Measurements from ENCODE around the gene NAGA. TPM values are rescaled to one million over a fixed set of nuclear protein-coding genes. Genes with fewer than 3 reads are reported as not detected.
A peak's percentile ranks its signal among the peaks of the same experiment; 100 is the strongest.

Gene NAGA
- total and polyA plus RNA-seq, 5 donors from 2014 or later, result 12.7 to 29.0 (median 25.1) TPM

GRCh38 chr22:42056757-42057511 is 13.7 kb downstream of the NAGA start:
- Histone ChIP-seq H3K9me3 (ENCODE audit: control insufficient read depth in 2 of 2, low read length in 2 of 2) (peaks cover 10 to 12% of the 10 kb centered on the region in 2 experiments), H3K4me1 (ENCODE audit: control insufficient read depth, insufficient read depth, low read length, poor library complexity, severe bottlenecking) (no peaks in the 10 kb centered on the region), H3K36me3 (ENCODE audit: control insufficient read depth, insufficient read depth, low read length) (peaks cover 27% of the 10 kb centered on the region), H3K27me3 (ENCODE audit: control insufficient read depth, insufficient read depth, low read length) (no peaks in the 10 kb centered on the region), H3K4me3 (ENCODE audit: low read depth, low read length) (no peak overlapping the region), H3K27ac (ENCODE audit: insufficient read depth, low read length, poor library complexity, severe bottlenecking) (no peak overlapping the region)
- Mint-ChIP-seq H3K27ac (no peak overlapping the region), H3K9me3 (peaks cover 0 to 15% (median 6%) of the 10 kb centered on the region in 7 donors), H3K27me3 (no peaks in the 10 kb centered on the region), H3K36me3 (peaks cover 36% of the 10 kb centered on the region), H3K4me3 (no peak overlapping the region), H3K4me1 (no peaks in the 10 kb centered on the region)
- no peak for ATAC-seq (ENCODE audit: low read depth in 2 of 2)
- no peak for DNase-seq

DNA sequence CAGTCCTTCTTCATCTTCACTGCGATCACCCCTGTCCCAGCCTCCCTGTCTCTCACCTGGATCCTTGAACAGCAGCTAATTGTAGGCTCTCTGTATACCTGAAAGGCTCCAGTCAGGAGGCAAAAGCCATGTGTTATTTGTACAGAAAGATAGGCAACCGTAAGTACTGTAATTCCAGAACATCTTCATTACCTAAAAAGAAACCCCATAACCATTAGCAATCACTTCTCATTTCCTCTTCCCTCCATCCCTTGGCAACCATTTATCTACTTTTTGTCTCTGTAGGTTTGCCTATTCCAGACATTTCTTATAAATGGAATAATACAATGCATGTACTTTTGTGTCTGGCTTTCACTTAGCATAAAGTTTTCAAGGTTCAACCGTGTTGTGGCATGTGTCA is 17.8 kb downstream of the NAGA start:
- H3K27me3 Mint-ChIP-seq, result no peaks in the 10 kb centered on the region
- Histone ChIP-seq H3K36me3 (ENCODE audit: control insufficient read depth, insufficient read depth, low read length) (no peaks in the 10 kb centered on the region), H3K4me3 (ENCODE audit: low read depth, low read length) (no peak overlapping the region), H3K27ac (ENCODE audit: insufficient read depth, low read length, poor library complexity, severe bottlenecking) (no peak overlapping the region), H3K9me3 (ENCODE audit: control insufficient read depth in 2 of 2, low read length in 2 of 2) (peaks cover 10 to 12% of the 10 kb centered on the region in 2 experiments), H3K27me3 (ENCODE audit: control insufficient read depth, insufficient read depth, low read length) (no peaks in the 10 kb centered on the region), H3K4me1 (ENCODE audit: control insufficient read depth, insufficient read depth, low read length, poor library complexity, severe bottlenecking) (no peaks in the 10 kb centered on the region)
- DNase-seq (no peak), ATAC-seq (ENCODE audit: low read depth in 2 of 2) (no peak)
- H3K4me3 Mint-ChIP-seq, result no peak overlapping the region
- no peaks in the 10 kb centered on the region for H3K4me1 Mint-ChIP-seq
- peak overlapping the region in 1 of 3 donors; percentile 35 for H3K27ac Mint-ChIP-seq
- peaks cover 0 to 12% (median 6%) of the 10 kb centered on the region in 7 donors for H3K9me3 Mint-ChIP-seq
- H3K36me3 Mint-ChIP-seq, result peaks cover 8% of the 10 kb centered on the region

GRCh38 chr22:42050641-42051180 is 19.9 kb downstream of the NAGA start:
- ATAC-seq (ENCODE audit: low read depth in 2 of 2), result no peak
- Mint-ChIP-seq H3K36me3 (no peaks in the 10 kb centered on the region), H3K27me3 (no peaks in the 10 kb centered on the region), H3K27ac (no peak overlapping the region), H3K9me3 (no peaks in the 10 kb centered on the region), H3K4me1 (no peaks in the 10 kb centered on the region), H3K4me3 (no peak overlapping the region)
- H3K4me1 ChIP-seq (ENCODE audit: control insufficient read depth, insufficient read depth, low read length, poor library complexity, severe bottlenecking), result no peaks in the 10 kb centered on the region
- DNase-seq, result no peak
- no peaks in the 10 kb centered on the region for H3K9me3 ChIP-seq (ENCODE audit: control insufficient read depth in 2 of 2, low read length in 2 of 2)
- no peaks in the 10 kb centered on the region for H3K36me3 ChIP-seq (ENCODE audit: control insufficient read depth, insufficient read depth, low read length)
- H3K27ac ChIP-seq (ENCODE audit: insufficient read depth, low read length, poor library complexity, severe bottlenecking), result no peak overlapping the region
- H3K27me3 ChIP-seq (ENCODE audit: control insufficient read depth, insufficient read depth, low read length), result no peaks in the 10 kb centered on the region
- no peak overlapping the region for H3K4me3 ChIP-seq (ENCODE audit: low read depth, low read length)

DNA sequence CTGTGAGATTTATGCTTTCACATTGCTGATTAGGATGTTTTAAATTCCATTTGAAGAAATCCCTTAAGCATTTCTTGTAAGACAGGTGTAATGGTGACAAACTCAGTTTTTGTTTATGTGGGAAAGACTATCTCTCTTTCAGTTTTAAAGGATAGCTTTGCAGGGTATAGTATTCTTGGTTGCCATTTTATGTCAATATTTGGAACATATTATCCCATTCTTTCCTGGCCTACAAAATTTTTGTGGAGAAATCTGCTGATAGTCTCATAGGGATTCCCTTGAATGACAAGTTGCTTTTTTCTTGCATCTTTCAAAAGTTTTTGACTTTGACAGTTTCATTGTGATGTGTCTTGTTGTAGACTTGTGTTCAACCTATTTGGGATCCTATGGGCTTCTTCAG is 28.8 kb downstream of the NAGA start:
- H3K4me1 ChIP-seq (ENCODE audit: control insufficient read depth, insufficient read depth, low read length, poor library complexity, severe bottlenecking), result no peaks in the 10 kb centered on the region
- H3K4me1 Mint-ChIP-seq, result peaks cover 0 to 15% (median 0%) of the 10 kb centered on the region in 4 donors
- ATAC-seq (ENCODE audit: low read depth in 2 of 2) (no peak), DNase-seq (no peak)
- H3K4me3 Mint-ChIP-seq, result no peak overlapping the region
- peaks cover 5% of the 10 kb centered on the region for H3K27me3 Mint-ChIP-seq
- no peak overlapping the region for H3K27ac ChIP-seq (ENCODE audit: insufficient read depth, low read length, poor library complexity, severe bottlenecking)
- H3K9me3 ChIP-seq (ENCODE audit: control insufficient read depth in 2 of 2, low read length in 2 of 2), result peaks cover 9 to 14% of the 10 kb centered on the region in 2 experiments
- H3K36me3 Mint-ChIP-seq, result peaks cover 15% of the 10 kb centered on the region
- H3K36me3 ChIP-seq (ENCODE audit: control insufficient read depth, insufficient read depth, low read length), result no peaks in the 10 kb centered on the region
- no peak overlapping the region for H3K4me3 ChIP-seq (ENCODE audit: low read depth, low read length)
- H3K27ac Mint-ChIP-seq, result no peak overlapping the region
- H3K27me3 ChIP-seq (ENCODE audit: control insufficient read depth, insufficient read depth, low read length), result no peaks in the 10 kb centered on the region
- H3K9me3 Mint-ChIP-seq, result peaks cover 0 to 14% (median 9%) of the 10 kb centered on the region in 7 donors

DNA sequence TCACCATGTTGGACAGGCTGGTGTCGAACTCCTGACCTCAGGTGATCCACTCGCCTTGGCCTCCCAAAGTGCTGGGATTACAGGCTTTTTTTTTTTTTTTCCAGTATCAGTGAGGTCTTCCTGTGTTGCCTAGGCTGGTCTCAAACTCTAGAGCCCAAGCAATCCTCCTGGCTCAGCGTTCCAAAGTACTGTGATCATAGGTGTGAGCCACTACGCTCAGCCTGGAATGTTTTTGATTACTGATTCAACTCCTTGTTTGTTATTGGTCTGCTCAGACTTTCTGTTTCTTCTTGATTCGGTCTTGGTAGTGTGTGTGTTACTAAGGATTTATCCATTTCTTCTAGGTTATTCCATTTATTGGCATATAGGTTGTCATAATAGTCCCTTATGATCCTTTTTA is 31.3 kb downstream of the NAGA start:
- H3K9me3 Mint-ChIP-seq, result peaks cover 0 to 19% (median 12%) of the 10 kb centered on the region in 7 donors

GRCh38 chr22:42035256-42035655 is 35.4 kb downstream of the NAGA start:
- DNase-seq (no peak), ATAC-seq (ENCODE audit: low read depth in 2 of 2) (no peak)
- H3K4me1 ChIP-seq (ENCODE audit: control insufficient read depth, insufficient read depth, low read length, poor library complexity, severe bottlenecking), result peaks cover 19% of the 10 kb centered on the region
- Mint-ChIP-seq H3K9me3 (peaks cover 0 to 11% (median 4%) of the 10 kb centered on the region in 7 donors), H3K27me3 (no peaks in the 10 kb centered on the region), H3K4me1 (peaks cover 12 to 28% (median 16%) of the 10 kb centered on the region in 4 donors), H3K27ac (no peak overlapping the region), H3K4me3 (no peak overlapping the region), H3K36me3 (peaks cover 7% of the 10 kb centered on the region)
- no peaks in the 10 kb centered on the region for H3K27me3 ChIP-seq (ENCODE audit: control insufficient read depth, insufficient read depth, low read length)
- no peak overlapping the region for H3K4me3 ChIP-seq (ENCODE audit: low read depth, low read length)
- peaks cover 2 to 9% of the 10 kb centered on the region in 2 experiments for H3K9me3 ChIP-seq (ENCODE audit: control insufficient read depth in 2 of 2, low read length in 2 of 2)
- H3K36me3 ChIP-seq (ENCODE audit: control insufficient read depth, insufficient read depth, low read length), result no peaks in the 10 kb centered on the region
- no peak overlapping the region for H3K27ac ChIP-seq (ENCODE audit: insufficient read depth, low read length, poor library complexity, severe bottlenecking)

More for the DNA sequence above, 31.3 kb downstream of the NAGA start:
- no peak for DNase-seq
- Mint-ChIP-seq H3K27me3 (peaks cover 5% of the 10 kb centered on the region), H3K4me3 (no peak overlapping the region), H3K4me1 (peaks cover 0 to 15% (median 0%) of the 10 kb centered on the region in 4 donors), H3K27ac (no peak overlapping the region), H3K36me3 (peaks cover 18% of the 10 kb centered on the region)
- no peaks in the 10 kb centered on the region for H3K36me3 ChIP-seq (ENCODE audit: control insufficient read depth, insufficient read depth, low read length)
- no peaks in the 10 kb centered on the region for H3K27me3 ChIP-seq (ENCODE audit: control insufficient read depth, insufficient read depth, low read length)
- H3K9me3 ChIP-seq (ENCODE audit: control insufficient read depth in 2 of 2, low read length in 2 of 2), result peaks cover 9 to 14% of the 10 kb centered on the region in 2 experiments
- no peak overlapping the region for H3K4me3 ChIP-seq (ENCODE audit: low read depth, low read length)
- H3K27ac ChIP-seq (ENCODE audit: insufficient read depth, low read length, poor library complexity, severe bottlenecking), result no peak overlapping the region
- ATAC-seq (ENCODE audit: low read depth in 2 of 2), result no peak
- H3K4me1 ChIP-seq (ENCODE audit: control insufficient read depth, insufficient read depth, low read length, poor library complexity, severe bottlenecking), result no peaks in the 10 kb centered on the region

DNA sequence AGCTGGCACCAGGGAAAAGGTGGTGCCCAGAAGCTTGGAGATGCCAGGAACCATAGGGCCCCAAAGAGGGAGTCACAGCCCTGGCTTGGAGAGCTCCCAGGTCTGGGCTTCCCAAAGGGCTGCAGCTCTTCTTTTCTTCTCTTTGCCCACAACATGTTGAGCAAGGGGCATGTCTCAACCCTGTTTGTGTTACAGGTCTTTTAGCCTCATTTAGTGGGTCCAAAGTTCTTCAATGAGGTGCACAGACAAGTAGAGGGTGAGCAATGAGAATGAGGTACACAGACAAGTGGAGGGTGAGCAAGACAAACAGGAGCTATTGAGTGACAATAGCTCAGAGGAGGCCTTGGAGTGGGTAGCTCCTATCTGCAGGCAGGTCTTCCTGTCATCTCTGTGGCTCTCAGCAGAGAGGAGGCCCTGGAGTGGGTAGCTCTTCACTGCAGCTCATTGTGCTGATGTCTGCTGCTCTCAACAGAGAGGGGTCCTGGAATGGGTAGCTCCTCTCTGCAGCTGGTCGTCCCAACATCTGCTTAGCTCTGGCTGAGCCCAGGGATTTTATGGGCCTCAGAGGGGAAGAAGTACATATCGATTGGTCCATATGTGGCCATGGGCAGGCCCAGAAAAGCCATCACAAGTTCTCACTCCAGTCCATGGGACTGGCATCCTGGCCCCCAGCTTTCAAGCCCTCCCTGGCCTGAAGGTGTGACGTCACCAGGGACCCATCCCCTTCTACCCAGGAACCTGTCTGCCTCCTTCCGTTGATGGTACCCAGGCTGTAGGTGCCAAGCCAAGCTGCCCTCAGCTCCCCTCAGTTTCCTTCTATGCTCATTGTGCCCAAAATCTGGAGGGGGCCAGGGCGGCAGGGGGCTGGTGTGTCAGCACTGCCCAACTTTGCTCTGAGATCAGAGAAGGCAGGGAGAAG is 37.1 kb downstream of the NAGA start:
- Histone ChIP-seq H3K36me3 (ENCODE audit: control insufficient read depth, insufficient read depth, low read length) (no peaks in the 10 kb centered on the region), H3K9me3 (ENCODE audit: control insufficient read depth in 2 of 2, low read length in 2 of 2) (peaks cover 2 to 9% of the 10 kb centered on the region in 2 experiments), H3K4me1 (ENCODE audit: control insufficient read depth, insufficient read depth, low read length, poor library complexity, severe bottlenecking) (peaks cover 19% of the 10 kb centered on the region), H3K27me3 (ENCODE audit: control insufficient read depth, insufficient read depth, low read length) (no peaks in the 10 kb centered on the region), H3K27ac (ENCODE audit: insufficient read depth, low read length, poor library complexity, severe bottlenecking) (no peak overlapping the region), H3K4me3 (ENCODE audit: low read depth, low read length) (no peak overlapping the region)
- H3K4me1 Mint-ChIP-seq, result peaks cover 12 to 30% (median 20%) of the 10 kb centered on the region in 4 donors
- H3K27ac Mint-ChIP-seq, result no peak overlapping the region
- ATAC-seq (ENCODE audit: low read depth in 2 of 2) (no peak), DNase-seq (no peak)
- H3K9me3 Mint-ChIP-seq, result peaks cover 0 to 11% (median 4%) of the 10 kb centered on the region in 7 donors
- peak overlapping the region in 1 of 4 donors; percentile 21 for H3K4me3 Mint-ChIP-seq
- no peaks in the 10 kb centered on the region for H3K27me3 Mint-ChIP-seq
- H3K36me3 Mint-ChIP-seq, result peaks cover 7% of the 10 kb centered on the region
